Endothelial cell of umbilical vein (primary cell): ENCODE measurements around the gene CCR5AS.

Experiments
- BruUV-seq: library from RNA; stranded (reverse); fragments of 400-500 nt; replicated peaks from 2 replicates; lab custom pipeline; 2021; lab: Mats Ljungman, UMichigan
- CTCF ChIA-PET: fragments of 300-600, 350-600 bp; sonication (Branson Sonifier 250); formaldehyde crosslinking; loops from one replicate; lab custom pipeline; 2021; ENCODE audit warnings: antibody characterized with exemption, inconsistent platforms; lab: Charles Lee
- POLR2A ChIA-PET: fragments of 300-600, 350-600 bp; sonication (Branson Sonifier 250); formaldehyde crosslinking; loops from one replicate; lab custom pipeline; 2021; ENCODE audit warnings: antibody characterized with exemption, inconsistent platforms; lab: Charles Lee
- DNase-seq: peaks from one replicate; pipeline ENCODE4 v3.0.0-alpha.2; 2011; ENCODE audit warnings: low read depth, low spot score
- FAIRE-seq: peaks from 2 replicates; lab custom pipeline; 2011; peaks lifted over from hg19 to GRCh38; lab: Jason Lieb, UNC
- H2AFZ ChIP-seq: 2 replicates; pipeline ENCODE4 v1.6.0; 2012; ENCODE audit warnings: low read depth, low read length, control low read depth, inconsistent platforms
- H3K27ac ChIP-seq: 2 replicates; pipeline ENCODE4 v1.5.1; 2011; ENCODE audit warnings: low read depth, mild to moderate bottlenecking, control low read depth, low read length, moderate library complexity; ENCODE audit not compliant: insufficient read depth
- H3K27me3 ChIP-seq, 2 experiments: 2 replicates each; pipeline versions ENCODE4 v1.6.0 to v1.6.1; 2011; ENCODE audit warnings: low read length in 2 of 2, mixed read lengths in 1 of 2; ENCODE audit not compliant: control insufficient read depth in 2 of 2, insufficient read depth in 2 of 2
- H3K36me3 ChIP-seq, 2 experiments: 2 replicates in 1 of 2; 3 replicates in 1 of 2; pipeline ENCODE4 v1.5.1; 2011; ENCODE audit warnings: low read length in 2 of 2, mild to moderate bottlenecking in 1 of 2, moderate library complexity in 1 of 2; ENCODE audit not compliant: control insufficient read depth in 2 of 2, insufficient read depth in 2 of 2; ENCODE audit errors: extremely low read depth in 1 of 2
- H3K4me1 ChIP-seq: 3 replicates; pipeline ENCODE4 v1.5.1; 2011; ENCODE audit warnings: mild to moderate bottlenecking, low read length; ENCODE audit not compliant: control insufficient read depth, insufficient read depth; ENCODE audit errors: extremely low read depth
- H3K4me2 ChIP-seq: 2 replicates; pipeline ENCODE4 v1.6.1; 2011; ENCODE audit warnings: low read length, control low read depth, mixed read lengths; ENCODE audit not compliant: insufficient read depth
- H3K4me3 ChIP-seq, 3 experiments: fragments of 200-600 bp in 1 of 3; sonication (generic), shearing (Covaris generic) in 1 of 3; replicated peaks in 1 of 3; 2 replicates each; pipeline ENCODE4 v1.5.1; 2011 to 2016; ENCODE audit warnings: control low read depth in 3 of 3, low read length in 3 of 3, mild to moderate bottlenecking in 2 of 3, inconsistent platforms in 1 of 3, low read depth in 1 of 3, moderate library complexity in 1 of 3; ENCODE audit not compliant: insufficient read depth in 1 of 3
- H3K79me2 ChIP-seq: 2 replicates; pipeline ENCODE4 v1.6.0; 2012; ENCODE audit warnings: low read length, inconsistent platforms; ENCODE audit not compliant: control insufficient read depth, insufficient read depth
- H3K9ac ChIP-seq: replicated peaks from 2 replicates; pipeline ENCODE3; 2011; ENCODE audit warnings: low read length, control low read depth; ENCODE audit not compliant: insufficient read depth; ENCODE audit errors: extremely low read depth
- H3K9me1 ChIP-seq: replicated peaks from 3 replicates; pipeline ENCODE4 v1.6.0; 2011; ENCODE audit warnings: mild to moderate bottlenecking, low read length; ENCODE audit not compliant: control insufficient read depth, insufficient read depth; ENCODE audit errors: extremely low read depth
- H3K9me3 ChIP-seq: replicated peaks from 2 replicates; pipeline ENCODE4 v1.5.1; 2012; ENCODE audit warnings: low read length, inconsistent platforms; ENCODE audit not compliant: control insufficient read depth, insufficient read depth
- H4K20me1 ChIP-seq: replicated peaks from 2 replicates; pipeline ENCODE3; 2011; ENCODE audit warnings: mild to moderate bottlenecking, low read length; ENCODE audit not compliant: control insufficient read depth, insufficient read depth; ENCODE audit errors: extremely low read depth
- EZH2 ChIP-seq: IDR thresholded peaks from 2 replicates; pipeline ENCODE4 v1.6.1; 2012; ENCODE audit warnings: borderline replicate concordance, low read depth, mild to moderate bottlenecking, moderate library complexity, low read length, inconsistent platforms; ENCODE audit not compliant: severe bottlenecking
- FOS ChIP-seq: IDR thresholded peaks from 2 replicates; pipeline ENCODE4 v1.6.1; 2011; ENCODE audit warnings: mild to moderate bottlenecking, low read length, moderate library complexity, borderline replicate concordance; ENCODE audit not compliant: insufficient read depth
- GATA2 ChIP-seq: IDR thresholded peaks from 2 replicates; pipeline ENCODE4 v1.7.0; 2011; ENCODE audit warnings: low read depth, mild to moderate bottlenecking, moderate library complexity, mixed read lengths, low read length; ENCODE audit not compliant: insufficient read length, insufficient read depth
- JUN ChIP-seq: IDR thresholded peaks from 2 replicates; pipeline ENCODE4 v1.6.1; 2011; ENCODE audit warnings: borderline replicate concordance, low read depth; ENCODE audit not compliant: insufficient read length, insufficient read depth
- MYC ChIP-seq: IDR thresholded peaks from one replicate; pipeline ENCODE4 v1.6.1; 2011; ENCODE audit warnings: mild to moderate bottlenecking, low read depth, low read length
- POLR2A ChIP-seq: IDR thresholded peaks from 2 replicates; pipeline ENCODE4 v1.6.1; 2012; ENCODE audit warnings: low read depth, mild to moderate bottlenecking, control low read depth, low read length
- dilution Hi-C: fragments of 300-500 bp; cut with MboI; formaldehyde crosslinking; loops from one replicate; pipeline ENCODE4 v1.15.0; 2019; ENCODE audit warnings: low sequenced_read_pairs; ENCODE audit not compliant: extremely low pct_ligation_motif_present
- intact Hi-C: fragments of 100-400 bp; cut with micrococcal nuclease; formaldehyde crosslinking; loops from one replicate; pipeline ENCODE4 v1.10.0; 2022
- TF ChIP-seq, protein P1 (sequence below): IDR thresholded peaks from 2 replicates; pipeline ENCODE4 v1.6.1; 2011; ENCODE audit not compliant: insufficient read depth, insufficient read length
- TF ChIP-seq, protein P2 (sequence below), 2 donors: IDR thresholded peaks; 1 replicate in 1 of 2; 2 replicates in 1 of 2; pipeline ENCODE4 v1.5.1; 2011; ENCODE audit warnings: low read length in 2 of 2, mild to moderate bottlenecking in 2 of 2, moderate library complexity in 2 of 2, control low read depth in 1 of 2, inconsistent platforms in 1 of 2, low read depth in 1 of 2; ENCODE audit not compliant: insufficient read depth in 1 of 2; ENCODE audit errors: extremely low read depth in 1 of 2

The CCR5AS gene

DNA sequence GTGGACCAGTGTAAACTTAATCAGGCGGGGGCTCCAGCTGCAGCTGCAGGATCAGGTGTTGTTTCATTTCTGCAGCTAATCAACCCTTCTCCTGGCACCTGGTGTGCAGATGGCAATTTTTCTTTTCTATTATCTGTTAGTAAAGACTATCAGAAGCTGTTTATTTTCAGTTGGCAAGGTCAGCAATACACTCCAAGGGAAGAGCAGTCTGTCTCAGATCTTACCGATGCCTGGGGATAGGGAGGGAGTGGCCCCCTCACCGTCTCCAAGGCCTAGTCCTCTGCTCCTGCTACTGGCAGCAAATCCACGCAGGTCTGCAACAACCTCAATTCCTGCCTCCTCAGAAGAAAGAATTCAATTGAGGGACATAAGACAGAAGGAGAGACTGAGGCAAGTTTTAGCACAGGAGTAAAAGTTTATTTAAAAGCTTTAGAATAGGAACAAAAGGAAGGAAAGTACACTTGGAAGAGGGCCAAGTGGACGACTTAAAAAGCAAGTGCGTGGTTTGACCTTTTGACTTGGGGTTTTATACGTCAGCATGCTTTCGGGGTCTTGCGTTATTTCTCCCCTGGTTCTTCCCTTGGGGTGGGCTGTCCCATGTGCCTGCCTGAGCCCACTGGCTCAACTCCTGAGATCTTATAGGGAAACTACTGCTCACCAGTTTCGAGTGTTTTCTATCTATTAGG, 9.4 kb upstream of the CCR5AS start:
- DNase-seq (no peak), FAIRE-seq (no peak)
- dilution Hi-C loops = no loop called here
- Histone ChIP-seq H3K9me3 (no peaks in the 10 kb centered on the region), H3K27me3 (no peaks in the 10 kb centered on the region), H3K9ac (no peak overlapping the region), H2AFZ (no peak overlapping the region), H3K4me1 (peaks cover 21% of the 10 kb centered on the region), H4K20me1 (no peaks in the 10 kb centered on the region), H3K9me1 (no peaks in the 10 kb centered on the region), H3K79me2 (no peaks in the 10 kb centered on the region), H3K27ac (no peak overlapping the region), H3K4me2 (no peak overlapping the region), H3K36me3 (no peaks in the 10 kb centered on the region), H3K4me3 (no peak overlapping the region)
- ChIA-PET CTCF (interaction anchor here (1.5 to 2.3 kb wide), 2 partner anchors 11 to 140 kb away, joined by 4 to 9 read pairs; no protein-coding TSS in a partner anchor), POLR2A (no interaction called here)
- no peak for TF ChIP-seq EZH2
- no peak for TF ChIP-seq JUN
- TF ChIP-seq, protein P1, sequence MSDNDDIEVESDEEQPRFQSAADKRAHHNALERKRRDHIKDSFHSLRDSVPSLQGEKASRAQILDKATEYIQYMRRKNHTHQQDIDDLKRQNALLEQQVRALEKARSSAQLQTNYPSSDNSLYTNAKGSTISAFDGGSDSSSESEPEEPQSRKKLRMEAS = no peak
- no peak for TF ChIP-seq GATA2
- no peak for TF ChIP-seq POLR2A
- TF ChIP-seq, protein P2, sequence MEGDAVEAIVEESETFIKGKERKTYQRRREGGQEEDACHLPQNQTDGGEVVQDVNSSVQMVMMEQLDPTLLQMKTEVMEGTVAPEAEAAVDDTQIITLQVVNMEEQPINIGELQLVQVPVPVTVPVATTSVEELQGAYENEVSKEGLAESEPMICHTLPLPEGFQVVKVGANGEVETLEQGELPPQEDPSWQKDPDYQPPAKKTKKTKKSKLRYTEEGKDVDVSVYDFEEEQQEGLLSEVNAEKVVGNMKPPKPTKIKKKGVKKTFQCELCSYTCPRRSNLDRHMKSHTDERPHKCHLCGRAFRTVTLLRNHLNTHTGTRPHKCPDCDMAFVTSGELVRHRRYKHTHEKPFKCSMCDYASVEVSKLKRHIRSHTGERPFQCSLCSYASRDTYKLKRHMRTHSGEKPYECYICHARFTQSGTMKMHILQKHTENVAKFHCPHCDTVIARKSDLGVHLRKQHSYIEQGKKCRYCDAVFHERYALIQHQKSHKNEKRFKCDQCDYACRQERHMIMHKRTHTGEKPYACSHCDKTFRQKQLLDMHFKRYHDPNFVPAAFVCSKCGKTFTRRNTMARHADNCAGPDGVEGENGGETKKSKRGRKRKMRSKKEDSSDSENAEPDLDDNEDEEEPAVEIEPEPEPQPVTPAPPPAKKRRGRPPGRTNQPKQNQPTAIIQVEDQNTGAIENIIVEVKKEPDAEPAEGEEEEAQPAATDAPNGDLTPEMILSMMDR (IDR thresholded peaks at IDR 0.05; ENCODE audit: extremely low read depth in 1 of 2, insufficient read depth in 1 of 2, low read depth in 1 of 2, low read length in 2 of 2) = no peak
- TF ChIP-seq FOS = no peak
- TF ChIP-seq MYC = no peak
- no TSS peak for BruUV-seq
- intact Hi-C loops = no loop called here
